ENCODE results near the gene TIGAR.

- no peak for TF ChIP-seq POLR2A (IDR thresholded peaks at IDR 0.05)
- no peak for TF ChIP-seq CTCF (IDR thresholded peaks at IDR 0.05)
- TF ChIP-seq EP300 (IDR thresholded peaks at IDR 0.05), result no peak
Measured at GRCh38 chr12:4293299-4293965, 27.6 kb upstream of the TIGAR start.
